GM18520 (cell line): ENCODE data around the gene PRKG1.

Experiments used
- ATAC-seq: cut with Tn5 transposase; IDR thresholded peaks from one replicate; pipeline ENCODE4 v1.9.1; 2021; ENCODE audit not compliant: unreplicated experiment

The PRKG1 gene

DNA sequence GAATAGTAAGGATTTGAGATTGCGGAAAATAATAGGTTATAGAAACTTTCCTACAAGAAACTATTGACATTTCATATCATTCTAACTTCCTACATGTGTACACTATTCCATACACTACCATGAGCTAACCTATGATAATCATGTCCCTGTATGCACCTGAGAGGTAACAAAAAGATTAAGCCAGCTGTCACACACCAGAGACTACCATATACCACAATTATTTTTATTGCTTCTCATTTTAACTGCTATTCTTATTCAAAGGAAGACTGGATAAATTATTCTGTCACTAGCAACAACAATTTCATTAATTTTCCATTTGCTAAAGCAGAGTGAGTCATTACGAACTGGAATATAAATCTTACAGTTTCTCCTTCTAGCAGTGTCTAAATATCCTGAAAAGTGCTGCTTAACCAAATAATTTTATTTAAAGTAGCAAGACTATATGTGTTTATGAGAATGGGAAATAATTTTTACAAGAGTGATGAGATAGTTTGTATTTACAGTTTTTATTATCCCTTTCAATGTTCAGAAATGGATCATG, 1004.2 kb downstream of the PRKG1 start:
- ATAC-seq: no peak

DNA sequence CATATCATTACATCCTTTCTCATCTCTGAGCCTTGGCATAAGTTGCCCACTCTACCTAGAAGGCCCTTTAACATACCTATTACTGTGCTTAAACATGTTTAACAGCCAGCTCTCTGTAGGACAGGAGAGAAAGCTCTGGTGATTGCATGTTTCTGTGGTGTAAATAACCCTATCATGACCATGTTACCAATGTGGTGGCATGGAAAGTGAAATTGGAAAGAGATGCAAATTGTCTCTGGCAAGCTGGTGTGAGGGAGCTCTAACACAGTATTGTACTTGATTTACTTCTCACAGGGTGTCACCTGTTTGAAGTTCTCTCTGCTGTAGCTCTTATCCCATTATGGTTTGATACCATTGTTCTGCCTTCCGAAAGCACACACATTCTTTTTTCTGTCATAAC, 1008.0 kb downstream of the PRKG1 start:
- ATAC-seq: peak; percentile 87

DNA sequence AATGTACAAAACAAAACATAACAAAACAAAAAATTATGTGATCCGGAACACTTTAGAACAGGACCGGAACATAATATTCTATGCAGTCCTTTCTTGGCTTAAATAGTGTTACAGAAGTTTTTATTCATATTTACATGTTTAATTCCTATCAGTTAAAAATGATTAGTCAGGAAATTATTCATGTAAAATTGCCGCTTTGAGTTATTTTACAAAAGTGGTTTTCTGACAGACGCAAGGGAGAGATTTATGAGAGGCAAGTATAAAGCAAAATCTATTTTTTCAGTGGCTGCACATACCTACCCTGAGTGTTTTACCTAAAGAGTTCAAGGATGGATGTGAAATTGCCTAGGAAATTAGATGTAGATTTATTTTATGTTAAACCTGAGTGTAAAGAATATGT, 1009.1 kb downstream of the PRKG1 start:
- ATAC-seq: no peak

DNA sequence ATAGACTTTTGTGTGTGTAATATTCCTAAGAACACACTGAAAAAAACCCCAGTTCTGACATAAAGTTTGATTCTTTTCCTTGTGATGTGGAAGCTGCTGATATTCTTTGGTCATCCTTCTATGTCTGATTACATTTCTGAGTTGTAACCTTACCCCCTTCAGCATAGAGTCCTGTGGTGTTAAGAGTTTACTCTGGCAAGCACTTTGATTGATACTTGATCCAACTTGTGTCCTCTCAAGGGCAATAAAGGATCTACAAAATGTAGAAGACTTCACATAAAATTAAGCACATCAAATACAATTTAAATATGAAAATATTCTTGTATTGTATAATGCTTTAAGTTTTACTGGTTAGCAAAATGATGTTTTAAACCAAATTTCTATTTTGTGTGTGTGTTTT, 1018.1 kb downstream of the PRKG1 start:
- no peak for ATAC-seq

DNA sequence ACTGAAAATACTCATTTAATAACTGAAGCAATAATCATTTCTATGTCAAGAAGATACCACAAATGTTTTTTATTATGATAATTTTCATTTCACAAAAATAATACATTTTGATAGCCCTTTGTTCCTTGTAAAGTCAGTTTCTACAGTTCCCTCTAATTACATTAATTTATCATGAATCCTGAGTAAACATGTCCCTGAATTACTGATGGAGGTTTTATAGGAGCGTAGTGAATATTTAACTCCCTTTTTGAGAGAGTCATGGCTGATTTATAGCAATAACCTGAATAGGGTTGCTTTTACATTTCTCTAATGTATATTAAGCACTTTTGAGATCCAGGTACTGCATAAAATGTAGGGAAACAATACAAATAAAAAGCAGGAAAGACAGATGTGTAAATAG, 1023.8 kb downstream of the PRKG1 start:
- no peak for ATAC-seq

DNA sequence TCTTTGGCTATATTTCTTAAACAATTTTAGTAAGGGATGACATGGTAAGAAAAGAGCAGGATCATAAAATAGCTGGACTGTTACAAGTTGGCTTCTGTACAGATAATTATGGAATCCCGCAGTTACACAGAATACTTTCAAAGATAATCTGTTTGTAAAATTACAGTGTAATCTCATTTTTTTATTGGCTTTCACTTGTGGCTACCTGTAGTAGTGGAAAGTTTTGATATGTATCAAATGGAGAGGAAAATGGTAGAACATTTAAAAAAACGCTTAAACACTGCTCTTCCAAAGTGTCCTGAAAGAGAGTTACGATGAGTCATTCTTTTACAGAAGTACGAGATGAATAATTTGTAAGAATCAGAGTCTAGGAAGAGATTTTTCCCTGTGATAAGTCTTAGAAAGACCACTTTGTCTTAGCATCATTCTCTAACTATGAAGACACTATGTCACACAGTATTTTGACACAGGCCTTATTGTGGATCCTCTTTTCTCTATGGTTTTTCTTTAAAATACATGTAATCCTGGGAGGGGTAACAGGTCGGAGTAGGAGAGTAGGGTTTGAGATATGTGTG, 1024.8 kb downstream of the PRKG1 start:
- no peak for ATAC-seq

DNA sequence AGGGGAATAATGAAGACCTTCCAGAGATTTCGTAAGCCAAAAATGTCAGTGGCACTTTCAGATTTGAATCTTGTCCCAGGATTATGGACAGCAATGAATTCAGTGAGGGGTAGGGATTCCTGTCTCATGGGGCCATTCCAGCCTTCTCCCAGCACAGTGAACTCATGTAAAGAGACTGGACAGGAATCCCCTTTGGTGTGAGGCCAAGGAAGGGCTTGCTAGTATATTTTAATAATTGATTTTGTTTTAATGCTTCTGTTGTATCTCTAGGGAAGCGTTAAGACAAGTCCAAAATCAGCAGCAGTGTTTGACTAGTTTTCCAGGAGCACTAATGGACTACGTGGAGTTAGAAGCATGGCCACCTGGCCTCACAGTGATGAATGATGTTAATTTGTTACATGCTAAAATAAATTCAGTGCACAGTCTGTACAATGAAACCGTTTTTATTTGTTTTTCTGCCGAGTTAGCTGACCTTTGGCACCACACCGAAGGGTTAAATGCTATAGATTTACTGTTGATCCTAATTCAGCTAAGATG, 1025.8 kb downstream of the PRKG1 start:
- ATAC-seq: no peak

DNA sequence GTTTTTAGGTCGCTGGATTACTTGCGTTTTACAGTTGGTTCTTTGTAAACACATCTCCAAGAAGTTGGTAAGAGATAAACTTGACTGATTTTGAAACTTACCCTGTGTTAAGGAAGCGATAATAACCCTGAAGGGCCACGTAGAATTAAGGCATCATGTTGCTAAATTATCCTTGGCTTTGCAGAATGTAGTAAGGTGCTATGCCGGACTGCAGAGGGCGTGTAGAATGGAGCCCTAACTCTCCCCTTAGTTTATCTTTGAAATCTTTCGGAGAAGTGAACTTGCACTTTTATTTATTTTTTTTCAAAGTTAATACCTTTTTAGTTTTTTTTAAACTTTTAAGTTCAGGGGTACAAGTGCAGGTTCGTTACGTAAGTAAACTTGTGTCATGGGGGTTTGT, 1031.0 kb downstream of the PRKG1 start:
- no peak for ATAC-seq

DNA sequence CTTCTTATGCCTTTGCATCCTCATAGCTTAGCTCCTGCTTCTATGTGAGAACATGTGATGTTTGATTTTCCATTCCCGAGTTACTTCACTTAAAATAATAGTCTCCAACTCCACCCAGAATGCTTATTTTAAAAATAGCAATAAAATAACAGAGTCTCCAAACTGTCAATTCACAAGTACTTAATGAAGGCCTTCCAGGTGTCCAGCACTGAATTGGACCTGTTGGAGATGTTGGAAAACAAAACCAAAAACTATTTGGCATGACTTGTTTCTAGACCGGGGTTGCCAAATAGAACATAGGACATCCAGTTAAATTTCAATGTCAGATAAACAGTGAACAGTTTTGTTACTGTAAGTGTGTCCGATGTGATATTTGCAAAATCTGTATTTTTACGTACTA, 1031.7 kb downstream of the PRKG1 start:
- ATAC-seq: no peak

DNA sequence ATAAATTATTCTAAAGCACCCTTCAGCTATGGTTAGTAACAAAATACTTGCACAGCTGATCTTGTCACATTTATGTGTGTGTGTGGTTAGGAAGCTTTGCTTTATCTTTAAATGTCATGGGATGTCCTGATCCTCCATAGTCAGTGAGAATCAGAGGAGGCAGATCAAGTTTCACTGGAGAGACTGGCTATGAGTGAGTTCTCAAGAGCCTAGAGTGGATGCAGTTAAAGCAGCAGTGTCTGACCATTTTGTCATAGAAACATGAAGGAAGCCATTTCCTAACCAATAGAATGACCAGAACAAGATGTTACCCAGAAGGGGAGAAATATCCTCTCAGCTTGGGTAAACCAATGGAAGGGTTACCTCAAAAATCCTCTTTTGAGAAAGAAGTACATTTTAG, 1032.6 kb downstream of the PRKG1 start:
- ATAC-seq: no peak

DNA sequence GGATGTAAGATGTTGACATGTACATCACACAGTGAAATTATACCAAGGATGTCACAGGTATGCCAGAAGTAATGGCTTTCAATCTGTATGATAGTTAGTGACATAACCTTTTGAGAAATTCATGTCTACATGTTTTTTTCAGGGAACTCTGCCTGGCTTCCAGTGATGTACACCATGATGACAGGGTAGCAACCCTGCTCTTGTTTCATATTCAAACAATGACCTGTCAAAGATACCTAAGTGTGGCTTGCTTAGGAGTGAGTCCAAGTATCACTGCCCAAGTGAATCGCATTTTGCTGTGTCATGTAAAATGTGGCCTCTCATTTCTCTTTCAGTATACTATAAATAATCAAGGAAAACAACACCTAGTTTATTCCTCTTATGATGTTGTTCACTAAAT, 1033.9 kb downstream of the PRKG1 start:
- no peak for ATAC-seq

DNA sequence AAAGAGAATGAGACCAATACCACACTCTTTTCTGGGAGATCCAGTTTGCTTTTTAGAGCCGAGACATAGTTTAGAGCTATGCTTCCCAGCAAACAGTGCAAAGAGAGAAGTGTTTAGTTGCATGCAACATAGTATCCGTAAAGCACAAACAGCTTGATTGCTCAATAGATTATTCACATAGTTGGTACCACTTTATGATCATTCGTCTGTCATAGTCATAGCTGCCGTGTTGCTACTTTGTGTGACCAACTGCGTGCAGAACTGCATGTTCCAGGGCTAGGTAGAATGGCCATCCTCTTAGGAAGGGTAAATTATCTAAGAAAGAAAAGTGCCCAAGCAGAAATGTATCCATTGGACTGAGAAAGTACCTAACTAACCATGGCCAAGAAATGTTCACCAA, 1036.3 kb downstream of the PRKG1 start:
- no peak for ATAC-seq

DNA sequence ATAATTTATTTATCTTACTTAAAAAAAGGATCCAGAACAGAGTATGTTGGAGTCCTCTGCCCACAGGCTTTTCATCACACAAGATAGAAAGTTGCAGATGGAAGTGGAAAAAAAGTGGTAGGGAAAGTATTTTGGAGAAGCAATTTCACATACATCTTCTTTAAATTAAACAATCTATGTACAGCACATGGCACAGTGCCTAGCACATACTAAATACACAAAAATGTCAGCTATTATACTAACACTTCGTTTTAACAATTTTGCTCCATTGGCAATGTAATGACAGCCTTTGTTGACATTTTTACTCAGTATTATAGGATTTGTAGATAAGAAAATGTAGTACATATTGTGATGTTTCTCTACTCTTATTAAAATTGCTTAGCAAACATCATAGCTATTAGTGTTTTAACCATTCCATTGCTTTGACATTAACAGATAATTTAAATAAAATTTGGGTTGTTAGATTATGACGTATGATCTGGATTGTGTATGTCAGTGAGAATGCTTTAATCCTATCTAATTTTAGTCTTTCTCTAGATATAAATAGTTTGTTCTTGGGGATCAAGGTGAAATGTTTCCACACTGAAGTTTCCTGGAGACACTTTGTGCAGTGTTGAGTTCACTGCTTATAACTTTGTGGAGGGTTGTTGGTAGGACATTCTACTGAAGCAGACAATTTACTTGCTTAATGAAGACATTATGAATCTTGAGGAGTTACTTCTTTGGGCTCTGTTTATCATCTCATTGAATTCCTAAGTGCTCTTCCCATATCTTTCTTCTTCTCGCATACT, 1037.0 kb downstream of the PRKG1 start:
- ATAC-seq: no peak

DNA sequence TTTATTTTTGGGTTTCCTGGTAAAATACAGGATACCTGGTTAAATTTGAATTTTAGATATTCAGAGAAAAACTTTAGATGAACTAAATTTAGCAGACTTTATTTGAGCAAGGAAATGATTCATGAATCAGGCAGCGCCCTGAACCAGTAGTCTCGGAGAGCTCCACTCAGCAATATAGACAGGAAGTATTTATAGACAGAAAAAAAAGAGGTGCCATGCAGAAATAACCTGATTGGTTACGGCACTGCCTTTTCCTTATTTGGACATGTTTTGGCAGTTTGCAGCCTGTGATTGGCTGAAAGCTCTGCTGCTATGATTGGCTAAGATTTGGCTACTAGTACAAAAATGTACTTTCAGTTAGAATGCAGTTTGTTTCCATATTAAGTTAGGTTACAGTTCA, 1041.5 kb downstream of the PRKG1 start:
- no peak for ATAC-seq

DNA sequence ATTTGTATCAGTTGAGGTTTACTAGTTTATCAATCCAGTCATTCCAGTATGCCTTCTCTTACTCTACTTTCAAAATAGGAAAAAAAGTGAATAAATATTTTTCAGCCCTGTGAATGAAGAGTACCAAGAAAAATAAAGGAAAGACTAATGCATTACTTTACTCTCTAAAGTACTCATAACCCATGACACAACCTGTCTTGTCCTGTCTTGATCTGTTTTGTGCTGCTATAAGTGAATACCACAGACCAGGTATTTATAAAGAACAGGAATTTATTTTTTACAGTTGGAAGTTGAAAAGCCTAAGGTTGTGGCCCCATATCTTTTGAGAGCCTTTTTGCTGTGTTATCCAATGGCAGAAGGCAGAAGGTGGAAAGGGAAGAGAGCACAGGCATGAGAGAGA, 1045.2 kb downstream of the PRKG1 start:
- ATAC-seq: no peak

DNA sequence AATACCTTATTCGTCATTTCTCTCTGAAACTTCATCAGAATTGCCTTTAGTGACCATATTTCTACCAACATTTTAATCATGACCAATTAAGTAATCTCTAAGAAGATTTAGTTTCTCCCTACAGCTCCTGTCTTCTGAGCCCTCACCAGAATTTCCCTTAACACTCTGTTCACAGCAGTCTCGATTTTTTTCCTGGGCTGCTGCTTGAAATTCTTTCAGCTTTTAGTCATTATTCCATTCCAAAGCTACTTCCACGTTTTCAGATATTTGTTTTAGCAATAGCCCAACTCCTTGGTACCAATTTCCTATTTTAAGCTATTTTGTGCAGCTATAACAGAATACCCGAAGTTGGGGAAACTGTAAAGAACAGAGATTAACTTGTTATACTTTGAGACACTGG, 1047.4 kb downstream of the PRKG1 start:
- ATAC-seq: no peak

DNA sequence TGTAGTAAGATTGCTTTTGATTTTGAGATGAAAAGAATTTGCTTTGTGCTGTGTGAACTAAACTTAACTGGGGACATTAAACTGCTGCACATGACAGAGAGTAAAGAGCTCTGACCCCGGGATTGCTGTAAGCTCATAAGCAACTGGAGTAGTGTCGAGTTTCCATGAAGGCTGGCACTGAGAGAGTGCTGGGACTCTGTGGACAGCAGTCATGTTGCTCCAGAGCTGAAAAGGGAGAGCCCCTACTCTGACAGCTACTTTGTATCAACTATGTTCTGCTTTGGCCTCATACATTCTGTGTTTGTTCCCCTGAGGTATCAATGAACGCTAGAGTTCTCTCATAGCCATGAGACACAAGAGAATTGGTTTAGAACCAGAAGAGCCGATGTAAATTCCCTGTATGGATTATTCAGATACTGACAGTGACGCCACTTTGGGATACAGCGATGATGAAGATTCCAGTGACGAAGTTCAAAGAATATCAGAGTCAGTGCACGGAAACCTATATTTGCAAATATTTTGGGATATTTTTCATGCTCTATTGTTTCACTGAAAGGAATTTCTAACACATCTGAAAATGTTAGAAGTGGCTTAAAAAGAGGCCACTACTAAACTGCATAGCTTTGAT, 1053.9 kb downstream of the PRKG1 start:
- no peak for ATAC-seq

DNA sequence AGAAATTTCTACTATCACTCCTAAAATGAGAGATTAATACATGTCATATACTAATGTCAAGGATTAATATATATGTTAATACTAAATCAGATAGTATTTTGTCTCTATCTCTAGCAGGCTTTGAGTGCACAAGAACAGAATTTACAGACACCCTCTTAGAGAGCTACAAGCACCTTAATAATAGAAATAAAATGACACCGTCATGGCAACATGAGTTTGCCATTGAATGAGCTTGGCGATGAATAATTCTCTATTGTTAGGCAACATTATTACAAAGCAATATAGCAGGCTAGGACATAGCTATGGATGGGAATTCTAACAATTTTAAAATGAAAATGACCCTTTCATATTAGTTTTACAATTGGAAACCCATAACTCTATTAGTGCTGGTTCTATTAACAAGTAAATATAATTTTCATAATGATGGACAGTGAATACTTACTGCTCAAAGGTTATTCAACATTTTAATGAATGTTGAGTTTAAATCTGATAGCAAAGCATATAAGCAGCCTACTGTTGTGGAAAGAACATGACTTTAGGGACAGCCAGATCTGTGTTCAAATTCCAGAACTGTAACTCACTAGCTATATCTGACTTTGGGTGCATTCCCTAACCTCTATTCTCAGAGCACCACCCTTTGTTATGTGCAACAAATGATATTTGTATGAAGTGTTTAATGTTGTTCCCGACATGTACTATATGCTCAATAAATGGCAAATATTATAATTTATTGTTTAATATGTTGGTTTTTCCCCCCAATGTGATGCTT, 1055.3 kb downstream of the PRKG1 start:
- no peak for ATAC-seq

DNA sequence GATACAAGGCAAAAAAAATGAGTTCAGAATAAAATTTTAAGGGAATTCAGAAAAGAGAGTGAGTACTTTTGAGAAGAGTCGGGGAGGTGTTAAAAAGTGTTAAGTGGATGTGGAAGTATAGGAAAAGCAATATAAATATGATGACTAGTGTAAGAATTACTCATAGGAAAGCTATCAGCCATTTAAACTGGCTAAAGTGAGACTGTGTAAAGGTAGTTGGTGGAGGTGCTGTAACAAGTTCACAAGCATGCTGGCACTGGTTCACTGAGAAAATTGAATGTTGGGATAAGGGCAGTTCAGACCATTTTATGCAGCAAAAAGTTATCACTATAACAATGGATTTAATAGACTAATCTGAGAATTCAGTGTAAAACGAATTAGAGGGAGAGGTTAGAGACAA, 1060.8 kb downstream of the PRKG1 start:
- ATAC-seq: no peak

DNA sequence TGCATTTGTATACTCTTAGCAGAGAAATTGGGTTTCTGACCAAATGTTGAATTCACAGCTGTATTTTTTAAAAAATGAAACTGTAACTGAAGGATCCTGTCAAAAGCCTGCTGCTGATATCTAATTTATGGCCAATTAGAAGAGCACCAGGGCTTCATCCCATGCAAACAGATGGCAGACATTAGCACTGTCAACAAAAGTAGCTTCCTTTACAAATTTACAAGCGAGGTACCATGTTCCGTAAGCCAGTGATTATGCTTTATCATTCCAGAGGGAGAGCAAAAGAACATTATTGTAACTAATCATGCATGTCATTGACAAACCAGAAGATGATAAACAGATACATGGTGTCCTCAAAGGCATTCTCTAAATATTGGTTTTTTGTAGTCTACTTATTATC, 1062.6 kb downstream of the PRKG1 start:
- no peak for ATAC-seq

DNA sequence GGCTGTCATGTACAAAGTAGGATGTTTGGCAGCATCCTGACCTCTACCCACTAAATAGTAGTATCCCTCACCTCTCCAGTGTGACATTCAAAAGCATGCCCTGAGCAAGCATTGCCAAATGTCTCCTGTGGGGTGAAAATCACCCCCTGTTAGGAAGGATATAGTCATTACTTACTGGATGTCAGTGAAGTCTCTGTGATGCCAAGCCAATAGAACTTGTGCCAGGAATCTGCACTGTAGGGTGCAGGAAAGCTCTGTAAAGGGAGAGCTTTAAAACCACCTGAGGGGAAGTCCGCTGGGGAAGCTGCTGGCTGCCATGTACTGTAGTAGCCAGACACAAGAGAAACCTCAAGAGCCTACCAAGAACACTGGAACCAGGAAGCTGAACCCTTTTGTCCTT, 1069.1 kb downstream of the PRKG1 start:
- no peak for ATAC-seq
